Urothelium cell line (cell line): ENCODE data around the gene C1orf105.

Experiments
- DNase-seq: peaks from one replicate; pipeline ENCODE4 v3.0.0; 2011; ENCODE audit warnings: low spot score, mixed read lengths
- FAIRE-seq: peaks from 2 replicates; lab custom pipeline; 2011; peaks lifted over from hg19 to GRCh38; lab: Jason Lieb, UNC

C1orf105 gene

GRCh38 chr1:172455451-172455850 lies 35.0 kb downstream of the C1orf105 start:
- no peak for FAIRE-seq

DNA sequence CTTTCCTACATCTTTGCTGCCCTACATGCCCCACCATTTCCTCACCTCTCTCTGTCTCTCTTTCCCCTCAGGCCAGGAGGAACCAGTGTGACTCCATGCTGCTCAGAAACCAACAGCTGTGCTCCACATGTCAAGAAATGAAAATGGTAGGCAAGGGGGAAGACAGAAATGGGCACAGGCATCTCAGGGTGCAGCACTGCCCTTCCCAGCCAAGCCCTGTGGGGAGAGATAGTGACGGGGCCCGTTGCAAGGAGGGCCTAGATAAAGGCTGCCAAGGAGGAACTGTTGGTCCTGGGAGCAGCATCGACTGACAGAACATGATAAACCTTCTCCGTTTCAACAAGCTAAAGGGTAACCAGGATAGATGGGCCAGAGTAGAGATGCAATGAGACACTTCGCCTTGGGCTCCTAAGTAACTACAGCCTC lies 35.9 kb downstream of the C1orf105 start:
- DNase-seq (no peak), FAIRE-seq (no peak)

More at GRCh38 chr1:172455451-172455850, 35.0 kb downstream of the C1orf105 start:
- no peak for DNase-seq

DNA sequence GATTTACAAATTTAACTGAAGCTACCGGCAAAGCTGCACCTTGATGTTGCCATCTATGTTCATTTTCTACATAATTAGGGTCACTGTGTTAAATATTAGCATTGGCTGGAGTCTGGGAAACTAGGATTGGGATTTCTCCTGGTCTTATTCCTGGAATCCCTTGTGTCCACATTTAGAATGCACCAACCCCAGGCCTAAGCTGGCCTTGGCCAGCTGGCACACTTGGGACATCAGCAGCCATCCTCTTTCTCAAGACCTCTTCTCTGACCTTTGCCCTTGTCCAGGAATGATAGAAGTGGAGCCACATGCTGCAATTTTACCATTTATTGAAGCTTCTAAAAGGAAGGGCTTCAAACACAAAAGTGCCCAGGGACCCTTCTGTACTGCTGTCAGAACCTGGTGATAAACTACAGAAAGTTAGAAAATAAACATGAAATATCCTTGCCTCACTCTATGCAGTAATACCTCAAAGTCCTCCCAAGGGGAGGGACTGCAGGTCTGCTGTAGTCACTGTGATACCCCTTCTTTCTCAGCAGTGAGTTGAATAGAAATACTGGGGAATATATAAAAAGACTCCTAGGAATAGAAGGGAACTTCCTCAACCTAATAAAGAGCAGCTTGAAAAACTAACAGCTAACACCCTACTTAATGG lies 37.1 kb downstream of the C1orf105 start:
- no peak for FAIRE-seq
- DNase-seq: no peak

DNA sequence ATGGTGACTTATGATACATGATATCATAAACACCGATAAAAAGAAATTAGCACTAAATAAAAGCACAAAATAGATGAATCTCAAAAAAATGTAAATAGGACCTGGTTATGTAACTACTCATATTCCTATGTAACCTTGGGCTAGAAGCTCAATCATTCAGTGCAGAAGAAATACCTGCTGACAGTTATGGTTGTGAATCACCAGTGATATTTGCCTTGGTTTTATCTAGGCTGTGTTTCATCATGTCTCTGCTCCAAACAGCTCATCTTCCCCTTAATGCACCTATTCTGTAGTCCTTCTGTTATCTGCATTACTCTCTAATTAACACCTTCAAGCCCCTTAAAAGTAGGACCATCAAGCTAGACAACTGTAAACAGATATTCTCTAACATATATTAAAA lies 39.7 kb downstream of the C1orf105 start:
- no peak for FAIRE-seq
- DNase-seq: no peak

DNA sequence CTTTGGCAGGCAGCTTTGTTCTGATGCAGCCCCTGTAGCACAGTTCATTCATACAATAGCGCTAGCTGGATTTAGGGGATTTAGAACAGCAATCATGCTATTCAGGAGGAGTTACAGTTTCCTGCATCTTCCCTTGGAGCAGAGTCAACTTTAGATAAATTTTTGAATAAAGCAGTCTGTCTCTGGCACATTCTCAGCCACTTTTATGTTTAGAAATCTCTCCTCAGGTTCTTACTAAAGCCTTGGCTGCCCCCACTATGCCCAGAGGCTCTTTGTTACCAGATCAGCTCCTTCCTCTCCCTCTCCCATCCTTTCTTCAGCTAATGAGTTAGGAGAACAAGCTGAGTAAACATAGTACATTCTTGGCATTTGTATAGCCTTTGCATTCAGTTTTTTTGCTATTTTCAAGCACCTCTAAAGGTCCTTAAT lies 40.4 kb downstream of the C1orf105 start:
- FAIRE-seq (no peak), DNase-seq (no peak)

DNA sequence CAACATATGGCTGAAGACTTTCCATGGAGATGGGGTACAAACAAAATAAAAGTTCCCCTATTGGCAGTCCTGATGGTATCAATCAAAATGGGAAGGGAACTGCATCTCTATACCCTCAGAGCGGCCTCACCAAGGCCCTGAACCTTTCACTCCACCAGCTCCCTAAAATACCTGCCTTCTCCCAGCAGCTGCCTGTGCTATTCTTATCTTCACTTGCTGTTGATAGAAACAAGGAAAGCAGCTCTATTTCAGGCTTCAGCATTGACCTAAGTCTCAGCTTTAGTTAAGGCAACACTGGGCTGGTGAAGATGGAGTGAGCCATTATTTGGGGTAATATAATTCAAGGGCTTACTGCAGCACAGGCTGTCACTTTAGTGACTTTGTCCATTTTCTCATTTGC lies 45.1 kb downstream of the C1orf105 start:
- DNase-seq (no peak), FAIRE-seq (no peak)

DNA sequence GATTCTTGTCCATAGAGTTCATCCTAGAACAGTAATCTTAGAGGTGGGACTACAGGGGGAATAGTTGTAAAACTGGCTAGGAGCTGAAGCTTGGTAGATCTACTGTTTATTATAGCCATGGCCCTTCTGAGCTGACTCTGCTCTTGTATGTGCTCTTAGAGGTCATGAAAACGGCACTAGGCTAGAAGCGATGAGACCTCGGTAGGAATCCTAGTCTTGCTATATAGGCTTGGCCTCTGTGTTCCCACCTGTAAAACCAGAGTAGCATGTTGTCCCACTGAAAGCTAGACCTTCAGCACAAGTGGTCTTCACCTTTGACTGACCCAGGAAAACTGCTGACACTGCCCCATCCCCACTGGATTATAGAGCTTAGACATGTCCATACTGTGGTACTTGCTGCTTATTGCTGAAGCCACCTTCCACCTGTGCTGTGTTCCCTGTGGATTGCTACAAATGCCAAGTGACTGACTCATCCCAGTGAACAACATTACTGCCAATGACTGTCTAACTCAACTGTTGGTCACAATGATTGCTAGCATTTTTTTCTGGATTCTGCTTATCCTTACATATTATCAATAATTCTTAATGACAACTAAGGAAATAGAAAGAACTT lies 46.4 kb downstream of the C1orf105 start:
- peak; percentile 63 for DNase-seq
- peak; percentile 53 for FAIRE-seq

- no peak for FAIRE-seq
- DNase-seq: no peak
Measured at GRCh38 chr1:172467446-172467845, 47.0 kb downstream of the C1orf105 start.

DNA sequence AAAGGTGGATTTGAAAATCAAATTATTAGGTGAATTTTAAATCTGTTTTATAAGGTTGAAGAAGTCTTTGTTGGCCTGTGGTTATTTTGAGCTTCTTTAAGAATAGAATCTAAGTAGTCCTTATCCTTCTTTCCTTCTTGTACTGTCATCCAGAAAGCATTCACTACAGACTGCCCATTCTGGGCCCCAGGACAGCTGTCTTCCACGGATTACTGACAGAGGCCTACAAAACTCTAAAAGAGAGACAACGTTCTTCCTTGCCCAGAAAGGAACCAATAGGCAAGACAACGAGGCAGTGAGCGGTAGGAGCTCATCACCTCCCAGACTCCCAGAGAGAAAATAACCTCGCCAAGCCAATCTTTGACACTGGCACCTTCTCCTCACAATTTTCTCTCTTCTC lies 47.8 kb downstream of the C1orf105 start:
- FAIRE-seq (no peak), DNase-seq (no peak)

- FAIRE-seq (no peak), DNase-seq (no peak)
Measured at GRCh38 chr1:172469717-172470116, 49.2 kb downstream of the C1orf105 start.

GRCh38 chr1:172470149-172470548 lies 49.7 kb downstream of the C1orf105 start:
- FAIRE-seq (no peak), DNase-seq (no peak)

- FAIRE-seq: no peak
- no peak for DNase-seq
Measured at GRCh38 chr1:172471666-172472065, 51.2 kb downstream of the C1orf105 start.

DNA sequence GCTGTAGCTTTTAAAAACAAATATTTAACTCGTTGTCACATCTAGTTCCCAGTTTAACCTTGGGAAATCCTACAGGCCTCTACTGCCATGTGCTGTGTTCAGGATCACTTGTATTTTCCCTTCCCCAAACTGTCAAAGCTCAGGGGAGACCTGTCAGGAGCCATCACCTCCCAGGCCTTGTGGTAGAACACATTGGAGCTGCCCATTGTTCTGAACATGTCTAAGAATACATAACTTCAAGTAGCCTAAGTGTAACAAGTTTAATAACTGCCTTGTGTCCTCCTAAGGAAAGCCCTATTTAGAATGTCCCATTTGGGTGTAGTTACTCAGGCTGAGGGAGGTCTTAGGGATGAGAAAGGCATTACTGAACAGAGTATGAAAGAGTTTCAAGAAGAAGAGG lies 52.0 kb downstream of the C1orf105 start:
- FAIRE-seq (no peak), DNase-seq (no peak)

- no peak for FAIRE-seq
- DNase-seq: no peak
Measured at GRCh38 chr1:172473302-172473701, 52.8 kb downstream of the C1orf105 start.

- DNase-seq: no peak
- no peak for FAIRE-seq
Measured at GRCh38 chr1:172473842-172474241, 53.4 kb downstream of the C1orf105 start.

DNA sequence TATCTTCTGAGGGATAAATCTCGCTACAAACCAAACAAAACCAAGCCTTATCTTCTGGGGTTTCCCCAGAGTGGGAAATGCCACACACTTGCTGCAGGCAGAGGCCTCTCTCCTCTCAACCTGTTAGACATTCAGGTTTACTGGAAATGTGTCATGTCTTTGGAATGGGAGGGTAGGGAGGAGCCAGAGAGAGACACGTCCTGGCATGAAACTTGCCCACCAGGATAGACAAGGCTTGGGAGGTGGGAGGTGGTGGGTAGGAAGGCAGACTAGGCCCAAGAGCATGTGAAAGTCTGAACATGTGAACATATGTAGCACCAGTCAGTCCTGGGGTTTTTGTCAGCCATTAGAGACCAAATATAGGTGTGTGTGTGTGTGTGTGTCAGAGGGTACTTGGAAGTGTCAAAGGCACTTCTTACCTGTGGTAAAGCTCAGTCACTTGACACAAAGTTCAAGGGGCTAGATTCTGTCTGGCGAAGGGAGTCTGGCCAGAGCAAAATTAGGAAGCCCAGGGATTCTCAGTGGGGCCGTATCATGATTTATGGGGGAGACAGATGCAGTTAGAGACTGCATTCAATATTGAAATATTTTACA lies 55.8 kb downstream of the C1orf105 start:
- DNase-seq: peak; percentile 64
- peak; percentile 53 for FAIRE-seq

GRCh38 chr1:172477216-172477615 lies 56.7 kb downstream of the C1orf105 start:
- FAIRE-seq (no peak), DNase-seq (no peak)

GRCh38 chr1:172477741-172478140 lies 57.3 kb downstream of the C1orf105 start:
- FAIRE-seq: no peak

DNA sequence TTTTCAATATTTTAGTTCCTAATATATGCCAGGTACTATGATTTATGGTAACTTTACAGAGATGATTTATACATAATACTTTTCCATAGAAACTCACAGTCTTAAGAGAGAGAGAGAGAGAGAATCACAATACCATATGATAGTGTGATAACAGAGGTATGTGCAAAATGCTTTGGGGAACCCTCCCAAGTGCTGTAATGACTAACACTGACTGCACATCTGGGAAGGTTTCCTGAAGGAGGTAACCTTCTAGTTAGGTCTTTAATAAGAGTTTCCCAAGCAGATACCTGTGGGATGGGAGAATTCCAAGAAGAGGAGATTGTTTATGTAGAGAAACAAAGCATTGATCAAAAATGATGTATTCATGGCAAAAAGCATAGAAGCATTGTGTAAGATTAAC lies 58.0 kb downstream of the C1orf105 start:
- FAIRE-seq: no peak
- no peak for DNase-seq

More at GRCh38 chr1:172477741-172478140, 57.3 kb downstream of the C1orf105 start:
- no peak for DNase-seq

DNA sequence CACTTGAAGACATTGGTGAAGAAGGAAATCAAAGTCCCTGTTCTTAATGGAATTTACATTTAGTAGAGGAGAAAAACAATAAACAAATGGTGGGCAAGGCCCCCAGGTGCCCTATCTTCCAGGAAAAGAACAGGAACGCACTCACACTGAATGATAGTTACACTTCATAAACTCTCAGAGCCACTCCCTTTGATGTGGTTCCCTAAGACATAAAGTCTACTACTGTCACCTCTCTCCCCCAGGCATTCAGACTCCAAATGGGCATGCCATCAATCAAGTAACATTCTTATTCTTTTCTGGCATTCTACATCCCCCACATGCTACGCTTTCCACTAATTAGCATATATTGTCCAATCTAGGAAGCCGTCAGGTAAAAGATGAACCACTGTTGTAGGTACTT lies 59.9 kb downstream of the C1orf105 start:
- DNase-seq: no peak
- FAIRE-seq: no peak

DNA sequence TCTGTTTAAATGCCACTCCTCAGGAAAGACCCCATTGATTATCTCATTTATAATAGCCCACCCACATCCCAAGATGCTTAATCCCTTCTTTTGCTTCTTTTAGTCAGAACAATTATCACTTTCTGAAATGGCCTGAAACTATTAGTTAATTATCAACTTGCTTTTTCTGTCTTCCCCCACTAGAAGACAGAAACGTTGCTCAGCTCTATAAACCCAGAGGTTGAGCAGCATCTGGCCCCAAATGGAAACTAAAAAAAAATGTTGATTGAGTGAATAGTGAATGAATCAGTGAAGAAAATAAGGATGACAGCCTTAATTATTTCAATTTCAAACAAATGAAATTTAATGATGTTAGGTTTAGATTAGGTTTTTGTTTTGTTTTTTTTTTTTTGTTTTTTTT lies 61.6 kb downstream of the C1orf105 start:
- FAIRE-seq: no peak
- no peak for DNase-seq

GRCh38 chr1:172483448-172483847 lies 63.0 kb downstream of the C1orf105 start:
- FAIRE-seq (no peak), DNase-seq (no peak)
